HG03045 (cell line): Measurements from ENCODE around the gene CD81.

Source experiments
- ATAC-seq: cut with Tn5 transposase; IDR thresholded peaks from one replicate; pipeline ENCODE4 v1.9.1; 2021; ENCODE audit warnings: mild to moderate bottlenecking, moderate library complexity; ENCODE audit not compliant: unreplicated experiment

Gene CD81

DNA sequence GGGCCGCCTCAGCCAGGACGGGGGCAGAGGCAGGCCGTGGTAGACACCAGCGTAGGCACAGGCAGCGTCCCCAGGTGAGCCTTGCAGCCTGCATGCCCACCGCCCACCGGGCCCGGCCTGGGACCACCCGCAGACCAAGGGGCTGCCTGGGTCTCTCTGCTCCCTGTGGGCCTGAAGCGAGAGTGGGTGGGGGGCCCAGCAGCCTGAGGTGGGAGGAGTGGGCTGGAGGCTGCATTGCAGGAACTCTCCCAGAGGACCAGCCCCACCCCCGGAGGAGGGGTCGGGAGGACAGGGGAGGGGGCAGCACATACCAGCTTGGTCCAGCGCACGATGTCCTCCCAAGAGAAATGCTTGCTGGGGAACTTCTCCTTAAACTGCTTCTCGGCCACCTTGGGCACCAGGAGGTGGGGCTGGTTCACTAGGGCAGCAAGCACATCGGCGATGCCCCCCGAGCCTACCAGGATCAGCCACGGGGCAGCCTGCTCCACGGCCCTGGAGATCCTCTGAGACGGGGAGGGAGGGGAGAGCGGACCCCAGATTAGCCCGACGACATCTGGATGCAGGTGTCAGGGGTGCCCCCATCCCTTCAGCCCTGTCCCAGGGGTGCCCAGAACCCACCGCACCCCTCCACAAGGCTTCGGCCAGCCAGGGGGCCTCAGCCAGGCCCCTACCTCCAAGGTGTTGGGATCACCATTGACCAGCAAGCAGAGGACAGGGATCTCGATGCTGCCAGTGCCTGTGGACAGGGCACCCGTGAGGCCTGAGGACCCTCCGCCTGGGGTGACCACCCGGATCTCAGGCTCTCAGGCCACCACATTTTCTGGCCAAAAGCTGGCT is 41.0 kb downstream of the CD81 start:
- ATAC-seq, result no peak

GRCh38 chr11:2418693-2419360 is 41.7 kb downstream of the CD81 start:
- ATAC-seq, result no peak

DNA sequence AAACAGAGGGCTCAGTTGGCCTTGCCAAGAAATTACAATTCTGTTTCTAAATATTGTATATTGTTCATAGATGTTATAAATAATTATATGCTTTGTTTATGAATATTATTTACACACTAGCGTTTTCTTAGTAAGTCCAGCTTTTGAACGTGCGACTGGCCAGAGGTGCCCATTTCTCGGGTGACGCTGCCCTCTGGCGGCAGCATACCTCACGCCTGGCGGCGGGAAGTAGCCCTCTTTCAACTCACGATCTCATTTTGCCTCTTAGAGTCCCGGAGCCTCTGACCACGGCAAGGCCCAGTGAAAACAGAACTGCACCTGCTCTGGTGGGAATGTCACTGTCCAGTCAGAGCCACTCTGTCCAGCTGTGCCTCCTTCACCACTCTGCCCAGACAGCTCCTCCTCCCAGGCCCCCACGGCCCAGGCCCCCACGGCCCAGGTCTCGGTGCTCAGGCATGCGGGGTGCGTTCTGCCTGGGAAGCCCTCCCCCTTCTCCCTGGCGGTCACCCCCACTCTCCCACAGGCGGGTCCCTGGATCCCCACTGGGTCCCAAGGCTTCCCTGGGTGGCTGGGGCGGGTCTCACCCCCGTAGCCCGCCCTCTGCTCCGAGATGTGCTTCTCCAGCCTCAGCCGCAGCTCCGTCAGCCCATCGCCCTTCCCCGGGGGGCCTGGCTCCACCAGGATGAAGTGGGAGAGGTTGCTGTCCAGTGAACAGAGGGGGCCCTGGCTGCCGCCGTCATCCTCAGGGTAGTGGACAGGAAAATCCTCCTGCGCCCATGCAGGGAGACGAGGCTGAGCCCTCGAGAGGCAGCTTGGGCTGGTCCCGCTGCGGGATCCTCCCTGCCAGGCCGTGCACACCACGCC is 42.8 kb downstream of the CD81 start:
- no peak for ATAC-seq

DNA sequence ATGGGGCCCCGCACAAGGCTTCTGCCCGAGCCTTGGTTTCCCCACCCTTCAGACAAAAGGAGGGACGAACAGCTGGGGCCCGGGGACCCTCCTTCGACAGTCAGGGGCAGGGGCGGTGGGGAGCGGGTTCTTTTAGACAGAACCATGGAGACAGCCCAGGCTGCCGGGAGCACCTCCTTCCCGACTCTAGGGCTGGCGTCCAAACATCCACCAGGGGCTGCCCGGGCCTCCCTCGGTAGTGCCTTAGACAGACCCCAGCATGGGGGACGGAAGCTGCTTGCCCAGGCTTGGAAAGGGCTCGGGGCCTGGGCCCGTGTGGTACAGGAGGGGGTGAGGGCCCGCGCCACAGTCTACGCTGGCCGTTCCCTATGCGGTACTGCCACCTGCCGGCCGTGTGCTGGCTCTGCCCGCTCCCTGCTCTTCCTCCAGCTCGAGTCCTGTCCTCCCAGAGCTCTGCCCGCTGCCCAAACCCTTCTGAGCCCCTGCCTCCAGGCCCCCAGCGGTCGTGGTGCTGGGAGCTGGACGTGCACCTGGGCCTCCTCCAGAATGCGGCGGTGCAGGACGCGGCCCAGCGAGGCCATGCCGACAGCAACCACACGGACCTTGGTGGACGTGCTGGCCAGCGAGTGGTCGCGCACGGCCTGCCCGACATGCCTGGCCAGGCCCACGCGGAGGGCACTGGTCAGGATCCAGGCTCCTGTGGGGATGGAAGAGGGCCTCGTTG is 43.6 kb downstream of the CD81 start:
- ATAC-seq, result peak; percentile 54

DNA sequence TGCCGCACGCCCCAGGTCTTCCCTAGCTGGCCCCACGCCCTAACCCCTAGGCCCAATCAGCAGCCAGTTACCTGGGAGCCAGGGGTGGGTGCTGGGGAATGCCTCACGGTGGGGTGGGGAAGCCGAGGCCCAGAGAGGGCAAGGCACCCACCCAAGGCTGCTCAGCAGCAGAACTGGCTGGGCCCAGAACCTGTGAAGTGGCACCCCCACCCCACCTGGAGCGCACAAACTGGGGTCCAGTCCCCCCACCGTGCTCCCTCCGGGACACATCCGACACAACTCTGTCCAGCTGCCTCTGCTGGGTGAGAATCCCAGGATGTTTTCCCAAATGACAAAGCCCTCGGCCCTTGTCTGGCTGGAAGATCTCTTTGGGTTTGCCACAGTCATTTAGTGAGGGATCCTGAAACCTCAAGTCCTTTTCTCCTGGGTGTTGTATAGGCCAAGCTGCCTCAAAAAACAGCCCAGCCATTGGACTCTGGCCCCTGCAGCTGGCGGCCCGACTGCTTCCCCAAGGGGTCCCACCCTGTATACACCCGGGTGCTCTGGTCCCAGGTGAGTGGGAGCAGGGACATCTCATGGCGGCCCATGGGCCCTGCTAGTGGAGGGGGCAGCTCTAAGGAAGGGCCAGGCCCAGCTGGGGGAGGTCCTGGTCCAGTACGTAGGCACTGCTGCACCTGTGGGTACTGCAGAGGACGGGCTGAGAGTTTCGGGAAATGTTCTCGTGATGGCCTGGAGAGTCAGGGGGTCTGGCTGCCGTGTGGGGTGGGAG is 44.3 kb downstream of the CD81 start:
- no peak for ATAC-seq

GRCh38 chr11:2421996-2422395 is 44.9 kb downstream of the CD81 start:
- no peak for ATAC-seq

GRCh38 chr11:2422461-2423156 is 45.5 kb downstream of the CD81 start:
- ATAC-seq, result no peak

DNA sequence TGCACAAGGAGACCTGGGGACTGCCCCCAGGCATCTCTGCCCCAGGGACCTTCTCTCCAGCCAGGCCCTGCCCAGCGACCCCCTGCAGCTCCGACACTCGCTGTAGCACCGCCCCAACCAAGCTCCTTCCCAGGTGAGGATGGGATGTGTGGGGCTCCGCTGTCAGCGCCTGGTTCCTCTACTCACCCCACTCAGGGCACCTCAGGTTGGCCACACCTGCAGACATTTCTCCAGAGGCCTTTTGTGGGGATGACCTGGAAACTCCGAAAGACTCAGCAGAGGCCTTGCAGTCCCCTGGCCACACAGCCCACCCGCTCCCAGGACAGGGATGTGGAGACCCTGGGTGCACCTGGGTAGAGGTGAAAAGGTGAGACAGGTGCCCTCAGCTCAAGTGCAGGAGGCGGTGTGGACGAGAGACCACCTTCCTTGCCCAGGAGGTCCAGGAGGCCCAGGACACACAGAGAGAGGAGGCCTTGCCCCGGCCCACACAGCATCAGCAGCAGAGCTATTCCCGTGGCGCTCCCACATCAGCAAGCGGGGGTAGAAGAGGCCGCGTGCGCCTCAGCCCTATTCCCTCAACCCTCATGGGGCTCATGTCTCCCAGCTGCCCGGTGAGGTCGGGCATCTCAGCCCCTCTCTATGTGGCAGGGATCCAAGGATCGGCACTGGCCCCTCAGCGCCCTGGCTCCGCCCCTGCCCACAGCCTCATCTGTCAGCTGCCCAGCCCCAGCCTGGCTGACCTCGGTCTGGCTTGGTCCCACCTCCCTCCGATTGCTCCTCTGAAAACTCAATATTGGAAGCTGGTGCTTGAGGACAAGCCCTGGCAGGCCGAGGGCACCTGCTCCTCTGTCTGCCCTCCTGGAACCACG is 46.3 kb downstream of the CD81 start:
- ATAC-seq, result no peak

GRCh38 chr11:2424811-2425495 is 47.8 kb downstream of the CD81 start:
- ATAC-seq, result no peak

DNA sequence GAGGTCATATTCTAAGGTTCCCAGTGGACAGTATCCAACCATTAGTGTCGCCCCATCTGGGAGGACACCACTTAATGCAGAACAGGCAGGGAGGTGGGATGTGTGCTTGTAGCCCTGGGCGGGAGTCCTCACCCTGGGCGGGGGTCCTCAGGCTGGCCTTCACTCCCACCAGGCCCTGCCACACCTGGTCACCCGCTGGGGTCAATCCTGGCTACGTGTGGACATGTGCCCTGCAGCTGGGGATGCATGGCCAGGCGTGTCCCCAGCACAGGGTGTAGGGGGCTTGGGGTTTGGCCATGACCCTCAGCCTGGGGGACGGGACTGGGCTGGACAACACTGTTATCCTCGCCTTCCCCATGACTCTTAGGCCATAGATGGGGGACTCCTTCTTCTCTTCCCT is 48.4 kb downstream of the CD81 start:
- ATAC-seq, result no peak

- no peak for ATAC-seq
Measured at GRCh38 chr11:2426221-2426620, 49.1 kb downstream of the CD81 start.

DNA sequence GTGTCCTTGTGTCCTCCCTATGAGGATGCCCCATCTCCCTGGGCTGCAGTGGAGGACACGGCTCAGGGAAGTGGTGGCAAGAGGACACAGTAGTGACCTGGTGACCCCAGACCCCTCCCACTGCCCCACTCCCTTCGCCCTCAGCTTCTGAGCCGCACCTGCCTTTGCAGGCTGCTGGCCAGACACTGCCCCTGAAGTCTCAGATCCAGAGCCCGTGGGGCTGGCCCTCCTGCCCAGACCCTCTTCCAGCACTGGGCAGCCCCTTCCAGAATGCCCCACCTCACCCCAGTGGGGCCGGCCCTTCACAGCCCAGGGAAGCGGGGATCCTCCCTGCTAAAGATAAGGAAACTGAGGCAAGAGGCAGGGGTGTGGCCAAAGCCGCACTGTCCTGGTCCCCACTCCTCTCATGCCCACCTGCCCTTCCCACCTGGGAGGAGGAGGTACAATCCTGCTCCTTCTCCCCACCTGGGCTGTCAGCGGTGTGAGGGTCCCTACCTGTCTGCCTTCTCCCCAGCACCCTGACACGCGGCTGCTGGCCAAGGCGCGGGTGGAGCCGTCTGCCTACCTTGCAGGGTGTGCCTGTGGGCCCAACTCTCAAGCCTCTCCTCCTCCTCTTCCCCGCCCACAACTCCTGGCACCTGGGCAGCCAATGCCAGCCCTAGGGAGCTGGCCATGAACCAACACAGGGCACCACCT is 49.9 kb downstream of the CD81 start:
- ATAC-seq, result no peak

- ATAC-seq, result no peak
Measured at GRCh38 chr11:2427721-2428321, 50.7 kb downstream of the CD81 start.

GRCh38 chr11:2428322-2428795 is 51.2 kb downstream of the CD81 start:
- no peak for ATAC-seq

GRCh38 chr11:2431395-2431794 is 54.3 kb downstream of the CD81 start:
- ATAC-seq, result no peak

DNA sequence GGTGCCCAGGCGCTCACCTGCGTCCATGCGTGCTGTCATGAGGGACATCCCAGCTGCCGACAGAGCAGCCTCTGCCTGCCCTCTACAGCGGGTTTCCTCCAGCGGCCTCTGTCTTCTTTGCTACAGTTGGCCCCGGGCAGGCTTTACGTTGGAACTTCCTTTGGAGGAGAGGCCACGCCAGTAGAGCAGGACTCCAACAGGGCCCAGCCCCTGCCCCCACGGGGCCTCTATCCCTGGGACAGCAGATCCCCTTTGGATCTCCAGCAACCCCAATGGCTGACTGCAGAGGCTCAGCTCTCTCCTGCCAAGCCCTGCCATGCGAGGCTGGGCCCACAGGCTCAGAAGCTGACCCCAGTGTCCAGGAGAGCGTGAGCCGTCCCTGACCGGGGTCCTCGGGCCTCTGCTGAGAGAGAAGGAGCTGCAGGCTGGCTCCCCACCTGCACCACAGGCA is 55.1 kb downstream of the CD81 start:
- no peak for ATAC-seq

DNA sequence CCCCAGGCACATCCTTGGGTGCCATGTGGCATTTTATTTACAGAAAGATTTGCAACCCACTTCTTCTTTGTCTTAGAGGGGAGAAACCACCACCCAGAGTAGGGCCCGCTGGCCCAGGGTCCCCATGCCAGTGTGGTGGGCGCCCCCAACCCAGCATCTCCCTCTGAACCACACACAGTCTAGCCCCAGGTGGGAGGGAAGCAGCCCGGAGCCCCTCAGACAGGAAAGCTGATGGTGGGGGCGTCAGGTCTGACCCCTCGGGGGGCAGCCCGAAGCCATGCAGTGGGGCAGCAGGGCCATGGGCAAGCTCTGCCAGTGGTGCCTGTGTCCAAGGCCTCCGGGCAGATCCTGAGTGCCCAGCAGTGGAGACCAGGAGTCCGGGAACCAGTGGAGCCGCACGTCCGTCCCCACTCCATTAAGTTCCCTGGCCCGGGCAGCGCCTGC is 55.5 kb downstream of the CD81 start:
- ATAC-seq, result no peak
